Caki2 (cell line): ENCODE measurements around the gene GLYR1. TPM values are rescaled to one million over a fixed set of nuclear protein-coding genes. Genes with fewer than 3 reads are reported as not detected.

Experiments used
- DNase-seq: peaks from one replicate; pipeline ENCODE4 v3.0.0-alpha.2; 2015; ENCODE audit warnings: low read depth
- in situ Hi-C: cut with HindIII; loops from 2 replicates; pipeline ENCODE4 v1.10.0; 2016; ENCODE audit warnings: low sequenced_read_pairs, low pct_unique_long_range_greater_than_20kb, mixed read lengths
- total RNA-seq: library from RNA; depleted of rRNA; stranded (reverse); fragments of >200 nt; shearing (Covaris generic); gene quantifications from 2 replicates; pipeline ENCODE4 v1.2.3, GENCODE V29; 2014; ENCODE audit warnings: low replicate concordance

Gene GLYR1
- total RNA-seq, 1 experiment from 2014 or later: 65.2 TPM

DNA sequence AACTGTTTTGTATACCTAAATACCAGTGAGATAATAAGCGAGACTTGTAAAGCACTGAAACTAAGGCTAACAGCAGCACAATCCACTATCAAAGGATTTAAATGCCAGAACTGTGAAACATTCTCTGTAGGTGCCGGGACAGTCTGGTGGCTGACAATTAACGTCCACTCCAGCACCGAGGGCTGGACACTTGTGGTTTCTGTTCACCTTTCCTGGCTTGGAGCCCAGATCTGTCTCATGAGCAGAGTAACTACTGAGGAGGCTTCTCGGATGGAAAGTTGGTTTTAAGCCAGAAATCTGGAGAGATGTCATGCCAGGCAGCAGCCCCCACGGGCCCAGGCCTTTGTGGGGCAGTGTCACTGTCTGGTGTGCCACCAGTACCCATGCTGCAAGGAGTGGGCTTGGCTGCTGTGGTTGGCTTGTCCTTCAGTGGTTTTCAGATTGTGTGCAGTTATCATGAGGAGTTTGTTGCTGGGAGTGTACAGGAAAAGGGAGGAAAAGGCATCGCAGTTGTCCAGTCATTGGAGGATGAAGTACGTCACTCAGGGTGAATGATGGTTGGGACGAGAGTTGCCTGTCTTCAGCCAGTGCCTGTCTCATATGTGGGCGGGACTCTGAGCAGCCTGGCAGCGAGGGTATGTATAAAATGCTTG is 35.7 kb upstream of the GLYR1 start:
- in situ Hi-C loops: no loop called here
- DNase-seq: peak; percentile 96

GRCh38 chr16:4882000-4882632 is 35.0 kb upstream of the GLYR1 start:
- in situ Hi-C loops: no loop called here
- no peak for DNase-seq

GRCh38 chr16:4880006-4880580 is 33.0 kb upstream of the GLYR1 start:
- in situ Hi-C loops: no loop called here
- no peak for DNase-seq

DNA sequence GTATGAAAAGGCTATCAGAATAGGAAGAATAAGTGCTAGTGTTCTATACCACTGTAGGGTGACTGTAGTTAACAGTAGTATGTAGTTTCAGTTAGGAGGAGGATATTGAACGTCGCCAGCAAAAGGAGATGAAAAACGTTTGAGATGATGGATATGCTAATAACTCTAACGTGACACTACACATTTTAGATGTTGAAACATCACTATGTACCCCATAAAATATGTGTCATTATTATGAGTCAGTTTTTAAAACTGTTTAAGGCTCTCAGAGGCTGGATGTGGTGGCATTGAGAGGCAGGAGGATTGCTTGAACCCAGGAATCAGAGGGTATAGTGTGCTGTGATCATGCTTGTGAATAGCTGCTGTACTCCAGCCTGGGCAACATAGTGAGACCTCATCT is 32.0 kb upstream of the GLYR1 start:
- in situ Hi-C loops: no loop called here
- DNase-seq: no peak

DNA sequence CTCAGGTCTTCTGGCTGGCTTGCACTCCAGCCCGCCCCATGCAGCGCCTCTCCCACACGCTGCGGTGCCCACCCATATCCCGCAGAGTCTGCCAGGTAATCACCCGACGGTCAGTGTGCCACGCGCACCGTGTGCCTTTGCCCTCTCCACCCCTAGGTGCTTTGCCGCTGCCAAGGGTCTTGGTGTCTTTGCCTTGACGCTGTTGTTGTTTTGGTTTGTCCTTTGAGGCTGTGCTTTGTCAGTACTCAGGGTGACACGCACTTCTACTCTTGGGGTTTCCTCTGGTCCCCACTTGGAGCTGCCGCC is 30.2 kb upstream of the GLYR1 start:
- in situ Hi-C loops: no loop called here
- no peak for DNase-seq

GRCh38 chr16:4876646-4877379 is 29.7 kb upstream of the GLYR1 start:
- in situ Hi-C loops: no loop called here
- no peak for DNase-seq

DNA sequence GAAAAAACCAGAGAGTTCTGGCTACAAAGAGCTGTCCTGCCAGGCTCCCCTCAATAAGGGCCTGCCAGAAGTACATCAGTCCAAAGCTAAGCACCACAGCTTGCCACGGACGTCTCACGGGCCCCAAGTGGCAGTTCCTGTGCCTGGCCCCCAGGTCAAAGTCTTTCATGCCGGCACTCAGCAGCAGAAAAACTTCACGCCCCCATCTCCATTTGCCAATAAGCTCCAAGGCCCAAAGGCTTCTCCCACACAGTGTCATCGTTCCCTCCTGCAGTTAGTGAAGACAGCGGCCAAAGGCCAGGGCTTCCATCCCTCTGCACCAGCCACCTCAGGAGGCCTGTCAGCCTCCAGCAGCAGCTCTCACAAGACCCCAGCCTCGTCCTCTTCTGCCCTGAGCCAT is 27.6 kb upstream of the GLYR1 start:
- in situ Hi-C loops: no loop called here
- no peak for DNase-seq

GRCh38 chr16:4873091-4873490 is 26.0 kb upstream of the GLYR1 start:
- in situ Hi-C loops: no loop called here
- no peak for DNase-seq

GRCh38 chr16:4871071-4871470 is 24.0 kb upstream of the GLYR1 start:
- no peak for DNase-seq
- in situ Hi-C loops: no loop called here

GRCh38 chr16:4870138-4870671 is 23.1 kb upstream of the GLYR1 start:
- in situ Hi-C loops: no loop called here
- no peak for DNase-seq

DNA sequence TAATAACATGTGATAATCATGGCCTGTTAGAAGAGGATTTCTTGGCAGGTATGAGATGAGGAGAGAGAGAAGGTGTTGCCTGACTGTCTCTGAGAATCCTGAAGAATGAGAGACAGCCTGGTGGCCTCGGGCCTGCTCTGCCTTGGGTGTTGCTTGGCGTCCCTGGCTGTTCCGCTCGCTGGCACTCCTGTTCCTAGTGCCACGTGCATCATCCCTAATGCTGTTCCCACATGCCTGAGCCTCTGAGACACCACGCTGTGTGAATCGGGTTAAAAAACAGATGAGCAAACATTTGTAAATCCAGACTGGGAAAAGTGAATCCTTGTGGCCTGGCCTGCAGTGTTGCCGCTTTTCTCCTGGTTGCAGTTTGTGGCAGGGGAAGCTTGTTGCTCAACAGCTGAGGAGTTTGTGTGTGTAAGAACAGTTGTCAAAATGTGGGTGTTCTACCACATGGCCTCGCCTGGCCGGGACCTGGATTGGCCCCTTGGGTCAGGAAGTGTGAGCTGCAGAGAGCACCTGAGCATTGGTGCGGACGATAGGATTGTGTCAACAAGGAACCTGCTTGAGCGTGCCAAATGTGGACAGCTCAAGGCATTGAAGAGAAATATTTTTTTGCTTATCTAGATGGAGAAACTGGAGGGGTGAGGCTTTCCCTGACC is 22.2 kb upstream of the GLYR1 start:
- in situ Hi-C loops: no loop called here
- DNase-seq: no peak

GRCh38 chr16:4868535-4868934 is 21.4 kb upstream of the GLYR1 start:
- no peak for DNase-seq
- in situ Hi-C loops: no loop called here

DNA sequence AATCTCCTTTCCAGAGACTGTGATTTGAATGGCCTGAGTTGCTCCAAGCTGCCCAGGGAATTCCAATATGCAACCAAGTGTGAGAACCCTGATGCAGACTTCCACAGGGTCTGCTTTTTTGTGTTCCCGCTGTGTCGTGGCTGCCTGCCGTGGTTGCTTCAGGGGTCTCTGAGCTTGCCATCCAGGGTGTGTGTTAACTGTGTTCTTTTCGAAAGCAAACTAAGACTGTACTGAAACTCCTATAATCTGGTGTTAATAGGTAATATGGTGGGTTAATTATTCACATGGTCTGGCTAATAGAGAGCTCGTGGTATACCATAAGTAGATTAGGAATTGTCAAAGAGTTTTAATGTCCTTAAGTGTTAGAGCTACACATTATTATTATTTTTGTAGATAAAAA is 20.9 kb upstream of the GLYR1 start:
- in situ Hi-C loops: no loop called here
- DNase-seq: peak; percentile 41

DNA sequence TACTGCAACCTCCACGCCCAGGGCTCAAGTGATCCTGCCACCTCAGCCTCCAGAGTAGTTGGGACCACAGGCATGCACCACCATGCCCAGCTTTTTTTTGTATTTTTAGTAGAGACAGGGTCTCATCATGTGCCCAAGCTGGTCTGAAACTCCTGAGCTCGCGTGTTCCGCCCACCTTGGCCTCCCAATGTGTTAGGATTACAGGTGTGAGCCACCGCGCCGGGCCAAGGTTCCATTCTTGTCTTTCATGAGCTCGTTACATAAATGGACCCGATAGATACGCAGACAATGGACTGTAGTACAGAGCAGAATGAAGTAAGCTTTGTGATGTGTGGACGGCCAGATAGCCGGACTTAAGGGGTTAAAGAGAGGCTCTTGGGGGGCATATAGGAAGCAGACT is 19.5 kb upstream of the GLYR1 start:
- no peak for DNase-seq

GRCh38 chr16:4865231-4865860 is 18.3 kb upstream of the GLYR1 start:
- DNase-seq: no peak
- in situ Hi-C loops: no loop called here

More for the DNA sequence above, 19.5 kb upstream of the GLYR1 start:
- in situ Hi-C loops: no loop called here

DNA sequence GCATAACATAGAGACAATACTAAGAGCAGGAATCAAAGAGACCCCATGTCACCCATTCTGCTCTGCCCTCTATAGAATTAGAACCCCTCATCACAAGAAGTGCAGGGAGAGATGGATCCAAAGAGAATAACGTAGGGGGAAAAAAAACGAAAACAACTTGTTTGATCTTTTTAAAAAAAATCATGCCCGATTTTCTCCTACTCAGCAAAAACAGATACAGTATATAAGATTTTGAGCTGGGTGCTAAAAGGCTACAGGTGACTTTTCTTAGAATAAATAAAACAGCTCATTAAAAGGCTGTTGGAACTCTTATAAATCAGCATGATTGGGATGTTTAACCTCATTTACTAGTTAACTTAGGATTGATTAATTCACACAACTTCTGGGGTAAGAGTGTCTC is 17.6 kb upstream of the GLYR1 start:
- in situ Hi-C loops: no loop called here
- no peak for DNase-seq

- in situ Hi-C loops: no loop called here
- no peak for DNase-seq
Observed at GRCh38 chr16:4862639-4863038, 15.6 kb upstream of the GLYR1 start.

DNA sequence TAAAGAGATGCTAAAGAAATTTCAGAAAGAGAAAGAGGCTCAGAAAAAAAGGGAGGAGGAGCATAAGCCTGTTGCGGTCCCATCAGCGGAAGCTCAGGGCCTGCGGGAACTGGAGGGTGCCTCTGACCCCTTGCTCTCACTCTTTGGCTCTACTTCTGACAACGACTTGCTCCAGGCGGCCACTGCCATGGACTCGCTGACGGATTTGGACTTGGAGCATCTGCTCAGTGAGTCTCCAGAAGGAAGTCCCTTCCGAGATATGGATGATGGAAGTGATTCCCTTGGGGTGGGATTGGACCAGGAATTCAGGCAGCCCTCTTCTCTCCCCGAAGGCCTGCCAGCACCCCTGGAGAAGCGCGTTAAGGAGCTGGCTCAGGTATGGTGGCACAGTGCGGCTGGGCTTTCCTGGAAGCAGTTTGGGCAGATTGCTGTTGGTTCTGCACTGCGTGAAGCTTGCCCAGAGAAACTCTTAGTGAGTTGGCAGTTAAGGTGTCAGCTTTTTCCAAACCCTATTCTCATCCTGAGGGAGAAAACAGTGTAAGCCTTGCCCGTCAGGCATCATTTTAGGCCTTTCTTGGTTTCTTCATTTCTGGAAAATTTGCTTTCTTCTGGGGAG is 13.7 kb upstream of the GLYR1 start:
- in situ Hi-C loops: no loop called here
- DNase-seq: no peak
